HG03460 (cell line): Measurements from ENCODE around the gene THSD7B.
"Not testable (repeated sequence)": the region's sequence is repeated elsewhere in the genome, so short reads cannot be mapped to it uniquely, and the experiment has no call there.

Source experiments
- ATAC-seq: cut with Tn5 transposase; IDR thresholded peaks from one replicate; pipeline ENCODE4 v1.9.1; 2021; ENCODE audit not compliant: unreplicated experiment

Gene THSD7B

GRCh38 chr2:137655814-137656213, 890.5 kb downstream of the THSD7B start:
- ATAC-seq = no peak

- ATAC-seq = no peak
Measured at GRCh38 chr2:137658433-137658832, 893.1 kb downstream of the THSD7B start.

- ATAC-seq = no peak
Measured at GRCh38 chr2:137659616-137660015, 894.3 kb downstream of the THSD7B start.

GRCh38 chr2:137670111-137670510, 904.8 kb downstream of the THSD7B start:
- no peak for ATAC-seq

- ATAC-seq = no peak
Measured at GRCh38 chr2:137672989-137673552, 907.7 kb downstream of the THSD7B start.

- ATAC-seq = no peak
Measured at GRCh38 chr2:137674991-137675390, 909.6 kb downstream of the THSD7B start.

GRCh38 chr2:137675584-137676327, 910.4 kb downstream of the THSD7B start:
- no peak for ATAC-seq

- ATAC-seq = no peak
Measured at GRCh38 chr2:137676346-137676745, 911.0 kb downstream of the THSD7B start.

- no peak for ATAC-seq
Measured at GRCh38 chr2:137677466-137677865, 912.1 kb downstream of the THSD7B start.

GRCh38 chr2:137689549-137689948, 924.2 kb downstream of the THSD7B start:
- no peak for ATAC-seq

- ATAC-seq = peak; percentile 76
Measured at GRCh38 chr2:137693534-137693933, 928.2 kb downstream of the THSD7B start.

- ATAC-seq = no peak
Measured at GRCh38 chr2:137696916-137697315, 931.6 kb downstream of the THSD7B start.

- ATAC-seq = not testable (repeated sequence)
Measured at GRCh38 chr2:137700250-137700649, 934.9 kb downstream of the THSD7B start.

GRCh38 chr2:137700681-137701080, 935.3 kb downstream of the THSD7B start:
- no peak for ATAC-seq

GRCh38 chr2:137705296-137705695, 940.0 kb downstream of the THSD7B start:
- ATAC-seq = no peak

- no peak for ATAC-seq
Measured at GRCh38 chr2:137706786-137707613, 941.7 kb downstream of the THSD7B start.

GRCh38 chr2:137708311-137708710, 943.0 kb downstream of the THSD7B start:
- ATAC-seq = no peak

GRCh38 chr2:137715731-137716191, 950.4 kb downstream of the THSD7B start:
- ATAC-seq = no peak

GRCh38 chr2:137718786-137719185, 953.4 kb downstream of the THSD7B start:
- ATAC-seq = no peak

- ATAC-seq = no peak
Measured at GRCh38 chr2:137721733-137722132, 956.4 kb downstream of the THSD7B start.

- no peak for ATAC-seq
Measured at GRCh38 chr2:137724912-137725311, 959.6 kb downstream of the THSD7B start.
